NCI-H345 (cell line): Measurements from ENCODE around the gene EFNA5.

Source experiments
- DNase-seq: peaks from one replicate; lab custom pipeline; 2025; lab: John Stamatoyannopoulos, UW

The EFNA5 gene

GRCh38 chr5:107570805-107571531 lies 99.8 kb downstream of the EFNA5 start:
- DNase-seq = peak; percentile 23

- DNase-seq = no peak
These were observed 100.6 kb downstream of the EFNA5 start for GRCh38 chr5:107570181-107570580.

GRCh38 chr5:107567901-107568671 lies 102.7 kb downstream of the EFNA5 start:
- DNase-seq = peak; percentile 61

GRCh38 chr5:107566986-107567385 lies 103.8 kb downstream of the EFNA5 start:
- DNase-seq = no peak

GRCh38 chr5:107565791-107566767 lies 104.7 kb downstream of the EFNA5 start:
- no peak for DNase-seq

- no peak for DNase-seq
These were observed 105.8 kb downstream of the EFNA5 start for GRCh38 chr5:107564931-107565372.

DNA sequence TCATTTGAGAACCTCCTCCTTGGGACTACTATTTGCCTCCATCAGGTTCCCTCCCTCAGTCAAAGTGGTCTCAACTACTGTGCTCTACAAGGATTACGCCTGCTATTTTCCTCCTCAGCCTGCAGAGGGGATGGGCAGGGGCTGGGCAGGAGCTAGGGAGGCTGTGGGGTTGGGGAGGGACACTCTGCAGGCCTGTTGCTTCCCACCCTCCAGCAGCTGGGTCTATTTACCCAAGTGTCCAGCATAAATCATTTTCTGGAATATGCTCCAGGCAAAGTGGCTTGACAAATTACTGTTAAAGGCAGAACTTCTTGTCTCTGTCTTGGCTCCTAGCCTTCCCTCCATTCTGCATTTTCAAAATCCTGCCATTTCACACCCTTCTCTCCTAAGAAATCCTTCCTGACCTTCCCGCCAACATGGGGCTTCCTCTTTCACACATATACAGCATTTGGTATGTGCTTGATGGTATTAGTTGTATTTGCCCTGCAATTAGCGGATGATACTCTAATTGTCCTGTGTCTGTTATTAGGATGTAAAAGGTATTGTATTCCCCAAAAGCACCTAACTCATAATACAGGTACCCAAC lies 106.7 kb downstream of the EFNA5 start:
- DNase-seq = no peak

GRCh38 chr5:107560377-107560776 lies 110.4 kb downstream of the EFNA5 start:
- DNase-seq = no peak

DNA sequence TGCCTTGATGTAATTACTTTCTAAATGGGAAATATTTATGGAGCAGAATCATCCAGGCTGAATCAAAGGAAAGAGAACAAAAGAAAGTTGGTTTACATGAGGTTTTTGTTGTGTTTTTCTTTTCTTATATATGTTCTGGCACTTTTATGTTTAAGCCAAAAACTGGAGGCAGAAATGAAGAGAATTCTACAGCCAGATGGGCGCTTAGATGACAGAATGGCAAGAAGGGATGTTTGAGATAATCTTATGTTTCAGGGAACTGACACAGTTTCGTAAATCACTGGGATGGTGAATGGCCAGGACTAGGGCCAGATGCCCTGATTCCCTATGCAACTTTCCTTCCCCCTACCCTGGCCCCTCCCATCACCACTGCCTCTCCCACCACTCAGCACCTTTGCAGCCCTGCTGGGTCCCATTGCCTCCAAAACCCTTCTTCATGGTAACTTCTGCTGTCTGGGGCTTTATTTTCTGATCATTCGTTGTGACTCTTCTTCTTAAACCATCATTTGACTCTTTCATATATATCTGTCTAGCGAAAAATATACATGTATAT lies 111.8 kb downstream of the EFNA5 start:
- no peak for DNase-seq

DNA sequence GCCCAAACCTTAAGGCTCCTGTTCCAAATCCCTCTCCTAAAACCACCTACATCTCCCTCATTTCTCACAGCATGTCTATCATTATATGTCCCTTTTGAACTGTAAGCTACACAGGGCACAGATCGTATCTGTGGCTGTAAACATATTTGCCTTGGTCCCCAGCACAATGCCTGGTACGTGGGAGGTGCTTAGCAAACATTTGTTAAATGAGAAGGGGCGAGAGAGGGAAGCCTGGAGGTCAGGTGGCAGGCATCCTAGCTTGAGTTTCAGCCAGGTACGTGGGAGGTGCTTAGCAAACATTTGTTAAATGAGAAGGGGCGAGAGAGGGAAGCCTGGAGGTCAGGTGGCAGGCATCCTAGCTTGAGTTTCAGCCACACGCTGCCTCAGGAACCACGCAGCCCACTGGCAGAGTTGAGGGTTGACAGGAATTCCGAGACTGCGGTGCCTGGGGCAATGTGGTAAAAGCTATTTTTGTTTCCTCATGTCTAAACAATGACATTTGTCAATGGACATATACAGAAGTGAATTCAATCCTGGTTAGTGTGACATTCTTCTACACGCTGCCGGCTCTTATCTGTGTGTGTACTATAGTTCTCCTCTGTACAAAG lies 113.6 kb downstream of the EFNA5 start:
- no peak for DNase-seq

DNA sequence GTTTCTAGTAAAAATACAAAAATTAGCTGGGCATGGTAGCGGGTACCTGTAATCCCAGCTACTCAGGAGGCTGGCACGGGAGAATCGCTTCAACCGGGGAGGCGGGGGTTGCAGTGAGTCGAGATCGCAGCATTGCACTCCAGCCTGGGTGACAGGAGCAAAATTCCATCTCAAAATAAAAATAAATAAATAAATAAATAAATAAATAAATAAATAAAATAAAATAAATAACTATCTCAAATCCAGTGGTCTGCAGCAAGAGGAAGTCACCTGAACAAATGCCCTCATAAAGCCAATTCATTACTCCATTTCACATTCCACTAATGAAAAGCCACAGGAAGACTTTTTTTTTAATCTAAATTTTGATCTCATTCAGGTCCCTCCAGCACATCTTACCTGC lies 114.2 kb downstream of the EFNA5 start:
- DNase-seq = no peak

GRCh38 chr5:107555425-107556090 lies 115.2 kb downstream of the EFNA5 start:
- DNase-seq = no peak

- no peak for DNase-seq
These were observed 115.8 kb downstream of the EFNA5 start for GRCh38 chr5:107554776-107555424.

GRCh38 chr5:107553117-107553555 lies 117.6 kb downstream of the EFNA5 start:
- DNase-seq = no peak

GRCh38 chr5:107551088-107551487 lies 119.6 kb downstream of the EFNA5 start:
- no peak for DNase-seq

DNA sequence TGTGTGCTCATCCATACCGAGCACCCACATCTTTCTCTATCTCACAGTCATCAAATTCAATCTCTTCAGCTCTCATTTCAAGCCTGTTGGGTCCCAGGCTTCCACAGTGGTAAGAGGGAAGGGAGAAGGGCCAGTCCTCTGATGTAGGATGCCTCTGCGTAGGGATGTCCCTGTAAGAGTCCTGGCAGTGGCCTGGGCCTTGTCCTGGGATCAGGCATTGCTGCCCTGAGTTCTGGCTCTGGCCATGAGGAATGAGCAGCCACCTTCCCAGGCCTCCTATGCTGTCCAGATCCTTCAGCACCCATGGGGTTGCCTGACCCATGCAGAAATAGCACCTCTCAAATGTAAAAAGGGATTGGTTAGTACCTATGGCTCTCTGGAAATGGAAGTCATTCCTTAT lies 121.2 kb downstream of the EFNA5 start:
- DNase-seq = no peak

GRCh38 chr5:107548477-107548876 lies 122.3 kb downstream of the EFNA5 start:
- no peak for DNase-seq

GRCh38 chr5:107546719-107547118 lies 124.0 kb downstream of the EFNA5 start:
- no peak for DNase-seq

DNA sequence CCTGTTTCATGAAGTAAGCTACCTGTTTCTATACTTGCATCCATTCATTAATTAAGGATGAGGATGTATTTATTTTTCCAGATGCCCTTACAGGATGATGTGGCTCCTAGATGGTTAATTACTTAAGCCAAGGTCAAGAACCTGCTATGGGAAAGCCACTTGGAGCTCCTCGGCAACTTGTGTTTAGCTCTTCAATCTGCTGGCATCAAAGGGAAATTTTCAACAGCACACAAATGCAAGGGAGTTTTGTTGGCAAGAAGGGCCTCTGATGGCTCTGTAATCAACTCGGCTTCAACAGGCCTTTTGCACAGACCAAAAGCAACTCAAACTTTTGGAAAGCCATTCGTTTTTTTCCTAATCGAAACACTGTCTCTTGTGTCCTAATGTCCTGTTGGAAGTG lies 125.3 kb downstream of the EFNA5 start:
- DNase-seq = no peak

GRCh38 chr5:107544967-107545366 lies 125.8 kb downstream of the EFNA5 start:
- DNase-seq = no peak
